HFF-Myc (cell line): ENCODE results near the gene PIGL.

Experiments
- DNase-seq: peaks from one replicate; pipeline ENCODE4 v3.0.0-alpha.2; 2011; ENCODE audit warnings: low read depth; ENCODE audit errors: extremely low read depth
- H3K4me3 ChIP-seq: replicated peaks from 2 replicates; pipeline ENCODE4 v1.5.1; 2011; ENCODE audit warnings: low read depth, mild to moderate bottlenecking, control low read depth, low read length
- TF ChIP-seq, protein P1 (sequence below): IDR thresholded peaks from 2 replicates; pipeline ENCODE4 v1.5.1; 2012; ENCODE audit warnings: mild to moderate bottlenecking, low read depth, low read length, control low read depth; ENCODE audit errors: missing control alignments

The PIGL gene

DNA sequence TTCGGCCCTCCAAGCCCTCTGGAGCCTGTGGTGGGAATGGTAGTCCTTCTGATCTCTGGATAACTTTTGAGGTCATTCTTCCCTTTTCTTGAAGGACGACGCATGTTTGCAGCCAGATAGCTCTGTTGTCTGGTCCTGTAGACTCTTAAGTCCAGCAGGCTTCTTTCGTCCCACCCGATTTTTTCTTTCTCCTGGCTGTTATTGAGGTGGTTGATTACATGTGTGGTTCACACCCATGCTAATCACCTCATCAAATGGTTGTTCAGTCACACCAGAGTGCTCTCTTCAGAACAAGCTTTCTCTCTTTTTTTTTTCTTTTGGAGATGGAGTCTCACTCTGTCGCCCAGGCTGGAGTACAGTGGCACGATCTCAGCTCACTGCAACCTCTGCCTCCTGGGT is 30.6 kb downstream of the PIGL start:
- no peak overlapping the region for H3K4me3 ChIP-seq
- TF ChIP-seq, protein P1, sequence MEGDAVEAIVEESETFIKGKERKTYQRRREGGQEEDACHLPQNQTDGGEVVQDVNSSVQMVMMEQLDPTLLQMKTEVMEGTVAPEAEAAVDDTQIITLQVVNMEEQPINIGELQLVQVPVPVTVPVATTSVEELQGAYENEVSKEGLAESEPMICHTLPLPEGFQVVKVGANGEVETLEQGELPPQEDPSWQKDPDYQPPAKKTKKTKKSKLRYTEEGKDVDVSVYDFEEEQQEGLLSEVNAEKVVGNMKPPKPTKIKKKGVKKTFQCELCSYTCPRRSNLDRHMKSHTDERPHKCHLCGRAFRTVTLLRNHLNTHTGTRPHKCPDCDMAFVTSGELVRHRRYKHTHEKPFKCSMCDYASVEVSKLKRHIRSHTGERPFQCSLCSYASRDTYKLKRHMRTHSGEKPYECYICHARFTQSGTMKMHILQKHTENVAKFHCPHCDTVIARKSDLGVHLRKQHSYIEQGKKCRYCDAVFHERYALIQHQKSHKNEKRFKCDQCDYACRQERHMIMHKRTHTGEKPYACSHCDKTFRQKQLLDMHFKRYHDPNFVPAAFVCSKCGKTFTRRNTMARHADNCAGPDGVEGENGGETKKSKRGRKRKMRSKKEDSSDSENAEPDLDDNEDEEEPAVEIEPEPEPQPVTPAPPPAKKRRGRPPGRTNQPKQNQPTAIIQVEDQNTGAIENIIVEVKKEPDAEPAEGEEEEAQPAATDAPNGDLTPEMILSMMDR = no peak
- no peak for DNase-seq

DNA sequence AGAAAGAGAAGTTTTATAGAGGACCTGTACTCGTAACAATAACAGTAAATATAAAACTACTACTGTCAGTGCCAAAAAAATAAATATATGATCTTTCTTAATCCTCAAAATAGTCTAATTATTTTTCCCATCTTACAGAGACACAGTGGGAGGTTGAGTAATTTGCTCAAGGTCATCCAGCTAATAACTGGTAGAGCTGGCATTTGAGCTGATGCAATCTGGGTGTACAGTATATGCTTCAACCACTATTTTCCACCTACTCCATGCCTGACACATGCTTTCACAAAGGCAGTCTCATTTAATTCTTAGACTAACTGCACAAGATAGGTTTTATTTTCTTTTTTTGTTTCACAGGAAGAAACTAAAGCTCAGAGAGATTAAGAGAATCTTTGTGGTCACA is 33.6 kb downstream of the PIGL start:
- TF ChIP-seq, protein P1 = no peak
- H3K4me3 ChIP-seq = no peak overlapping the region
- no peak for DNase-seq

DNA sequence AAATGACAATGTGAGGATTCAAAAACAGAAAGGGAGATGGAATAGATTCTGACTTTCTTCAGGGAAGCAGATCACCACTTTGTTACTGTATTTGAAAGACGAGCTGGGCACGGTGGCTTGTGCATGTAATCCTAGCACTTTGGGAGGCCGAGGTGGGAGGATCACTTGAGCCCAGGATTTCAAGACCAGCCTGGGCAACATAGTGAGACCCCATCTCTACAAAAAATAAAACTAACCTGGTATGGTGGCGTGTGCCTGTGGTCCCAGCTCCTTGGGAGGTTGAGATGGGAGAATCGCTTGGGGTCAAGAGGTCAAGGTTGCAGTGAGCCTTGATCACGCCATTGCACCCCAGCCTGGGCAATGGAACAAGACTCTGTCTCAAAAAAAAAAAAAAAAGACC is 34.0 kb downstream of the PIGL start:
- TF ChIP-seq, protein P1 = no peak
- DNase-seq = no peak
- H3K4me3 ChIP-seq = no peak overlapping the region

DNA sequence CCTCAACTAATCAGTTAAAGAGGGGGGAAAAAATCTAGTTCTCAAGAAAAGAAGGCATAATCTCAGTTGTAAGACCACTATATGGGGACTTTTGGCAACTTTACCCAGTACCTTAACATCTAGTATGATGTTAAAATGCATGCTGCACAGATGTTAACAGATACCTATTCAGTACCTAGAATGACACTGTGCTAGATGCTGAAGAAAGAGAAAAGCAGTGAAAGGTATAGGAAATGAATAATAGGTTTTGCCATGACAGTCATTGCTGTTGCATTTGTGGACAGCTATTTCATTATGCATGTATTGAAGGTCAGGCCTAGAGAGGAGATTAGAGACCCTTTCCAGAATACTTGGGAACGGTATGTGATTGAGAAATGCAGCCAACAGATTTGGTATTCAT is 34.5 kb downstream of the PIGL start:
- TF ChIP-seq, protein P1 = no peak
- no peak for DNase-seq
- no peak overlapping the region for H3K4me3 ChIP-seq

DNA sequence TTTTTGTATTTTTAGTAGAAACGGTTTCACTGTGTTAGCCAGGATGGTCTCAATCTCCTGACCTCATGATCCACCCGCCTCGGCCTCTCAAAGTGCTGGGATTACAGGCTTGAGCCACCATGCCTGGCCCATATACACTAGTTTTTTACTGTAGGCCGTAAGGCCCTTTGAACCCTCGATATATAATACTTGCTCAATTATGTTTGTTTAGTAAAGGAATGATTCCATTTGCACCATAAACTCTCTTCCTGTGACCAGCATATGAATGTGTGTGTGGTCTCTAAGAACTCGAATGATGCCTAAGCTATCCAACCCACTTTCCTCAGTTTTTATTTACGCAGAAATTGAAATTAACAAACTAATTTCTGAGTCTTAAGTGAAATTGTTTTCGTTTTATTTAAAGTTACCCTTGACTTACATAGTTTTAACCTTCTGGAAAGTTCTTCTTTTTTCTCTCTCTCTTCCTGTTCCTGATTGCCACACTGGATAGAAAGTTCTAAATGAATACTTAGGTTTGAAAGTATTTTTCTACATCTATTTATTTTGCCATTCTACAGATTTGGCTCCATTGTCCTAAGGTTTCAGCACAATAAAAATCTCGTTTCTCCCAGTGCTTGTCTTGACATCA is 37.9 kb downstream of the PIGL start:
- no peak for DNase-seq
- no peak overlapping the region for H3K4me3 ChIP-seq
- TF ChIP-seq, protein P1 = no peak

DNA sequence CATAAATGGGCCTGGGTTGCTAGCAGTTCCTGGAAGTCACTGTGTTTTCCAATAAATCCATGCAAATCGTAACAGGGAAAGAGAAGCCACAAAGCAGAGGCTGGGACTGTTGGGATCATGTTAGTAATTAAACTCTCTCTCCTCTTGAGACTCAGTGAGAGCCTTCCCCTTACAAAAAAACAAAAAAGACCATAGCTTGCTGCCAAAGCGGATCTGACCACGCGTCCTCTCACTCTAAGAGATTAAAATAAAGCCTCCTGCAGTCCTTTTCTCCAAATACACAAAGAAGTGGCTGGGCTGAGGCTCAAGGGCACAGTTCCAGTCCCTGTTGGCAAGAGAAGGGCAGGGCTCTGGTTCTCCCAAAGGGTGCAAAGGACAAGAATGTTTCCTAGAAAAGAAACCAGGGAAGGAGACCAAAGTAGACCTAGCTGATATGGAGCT is 38.5 kb downstream of the PIGL start:
- H3K4me3 ChIP-seq = no peak overlapping the region
- TF ChIP-seq, protein P1 = no peak
- DNase-seq = no peak

DNA sequence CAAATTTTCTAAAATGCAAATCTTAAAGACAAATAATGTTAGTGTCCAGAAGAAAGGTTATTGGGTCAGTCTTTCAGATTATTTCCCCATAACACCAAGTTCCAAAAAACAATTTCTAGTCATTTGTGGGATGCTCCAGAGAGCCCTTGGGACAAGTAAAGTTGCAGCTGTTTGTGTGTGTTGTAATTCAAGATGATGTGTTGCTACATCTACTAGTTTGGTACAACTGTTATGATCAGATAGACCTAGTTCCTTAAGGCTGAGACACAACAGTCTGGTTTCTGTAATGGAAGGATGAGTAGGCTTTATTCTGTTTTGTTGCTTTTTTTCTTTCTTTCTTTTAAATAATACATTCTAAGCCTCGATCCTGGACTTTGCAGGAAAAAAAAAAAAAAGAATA is 41.9 kb downstream of the PIGL start:
- DNase-seq = no peak
- H3K4me3 ChIP-seq = no peak overlapping the region
- TF ChIP-seq, protein P1 = no peak
